ENCODE data around the gene PASK. TPM values are rescaled to one million over a fixed set of nuclear protein-coding genes. Genes with fewer than 3 reads are reported as not detected.

PASK gene
- polyA plus RNA-seq, 1 donor (not counting 4 experiments of a cell fraction or from before 2014, with no cell fraction given) = 4.3 TPM

DNA sequence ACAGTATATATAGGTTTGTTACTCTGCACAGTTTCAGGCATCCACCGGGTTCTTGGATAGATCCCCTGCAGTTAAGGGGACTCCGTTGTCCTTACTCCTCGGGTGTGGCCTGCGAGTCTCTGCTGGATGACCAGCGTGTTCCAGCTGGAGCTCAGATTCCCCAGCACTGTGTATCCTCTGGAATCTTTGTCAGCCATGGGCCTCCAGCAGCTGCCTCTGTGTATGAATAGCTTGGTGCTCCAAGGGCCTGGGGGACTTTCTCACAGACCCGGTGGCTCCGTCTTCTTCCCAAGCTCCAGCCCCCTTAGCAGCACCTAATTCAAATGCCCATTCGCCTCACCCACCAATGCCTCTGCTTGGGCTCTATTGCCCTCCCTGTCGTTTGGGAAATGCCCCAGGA, 45.5 kb upstream of the PASK start:
- dilution Hi-C loops (cut with MboI; ENCODE audit: extremely low pct_ligation_motif_present, low sequenced_read_pairs) = no loop called here
- no peak overlapping the region for H3K4me2 ChIP-seq (ENCODE audit: control insufficient read depth, extremely low read depth, insufficient read depth, low read depth, low read length)
- FAIRE-seq (no peak), DNase-seq (ENCODE audit: low read depth, low spot score) (no peak)
- no peak overlapping the region for H2AFZ ChIP-seq (ENCODE audit: control insufficient read depth, low read length)
- no peaks in the 10 kb centered on the region for H3K4me1 ChIP-seq (ENCODE audit: control insufficient read depth, extremely low read depth, insufficient read depth, low read length)
- no peaks in the 10 kb centered on the region for H3K9me3 ChIP-seq (ENCODE audit: control insufficient read depth, low read depth, low read length)
- no peak overlapping the region for H3K4me3 ChIP-seq (ENCODE audit: control insufficient read depth in 2 of 3, extremely low read depth in 1 of 3, insufficient read depth in 2 of 3, low read depth in 1 of 3, low read length in 3 of 3)
- H3K79me2 ChIP-seq (ENCODE audit: control insufficient read depth, insufficient read depth, low read length) = no peaks in the 10 kb centered on the region
- TF ChIP-seq EZH2 (IDR thresholded peaks at IDR 0.05; ENCODE audit: low read length) = no peak
- TF ChIP-seq, protein P1, sequence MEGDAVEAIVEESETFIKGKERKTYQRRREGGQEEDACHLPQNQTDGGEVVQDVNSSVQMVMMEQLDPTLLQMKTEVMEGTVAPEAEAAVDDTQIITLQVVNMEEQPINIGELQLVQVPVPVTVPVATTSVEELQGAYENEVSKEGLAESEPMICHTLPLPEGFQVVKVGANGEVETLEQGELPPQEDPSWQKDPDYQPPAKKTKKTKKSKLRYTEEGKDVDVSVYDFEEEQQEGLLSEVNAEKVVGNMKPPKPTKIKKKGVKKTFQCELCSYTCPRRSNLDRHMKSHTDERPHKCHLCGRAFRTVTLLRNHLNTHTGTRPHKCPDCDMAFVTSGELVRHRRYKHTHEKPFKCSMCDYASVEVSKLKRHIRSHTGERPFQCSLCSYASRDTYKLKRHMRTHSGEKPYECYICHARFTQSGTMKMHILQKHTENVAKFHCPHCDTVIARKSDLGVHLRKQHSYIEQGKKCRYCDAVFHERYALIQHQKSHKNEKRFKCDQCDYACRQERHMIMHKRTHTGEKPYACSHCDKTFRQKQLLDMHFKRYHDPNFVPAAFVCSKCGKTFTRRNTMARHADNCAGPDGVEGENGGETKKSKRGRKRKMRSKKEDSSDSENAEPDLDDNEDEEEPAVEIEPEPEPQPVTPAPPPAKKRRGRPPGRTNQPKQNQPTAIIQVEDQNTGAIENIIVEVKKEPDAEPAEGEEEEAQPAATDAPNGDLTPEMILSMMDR (optimal IDR thresholded peaks at IDR 0.05 in 1 of 3, IDR thresholded peaks at IDR 0.05 in 1 of 3, conservative IDR thresholded peaks at IDR 0.05 in 1 of 3; ENCODE audit: extremely low read depth in 1 of 3, insufficient read depth in 2 of 3, low read length in 3 of 3) = no peak
- no peaks in the 10 kb centered on the region for H3K9me1 ChIP-seq (ENCODE audit: control insufficient read depth, extremely low read depth, insufficient read depth, low read length)
- H3K36me3 ChIP-seq (ENCODE audit: control insufficient read depth in 2 of 2, extremely low read depth in 1 of 2, insufficient read depth in 2 of 2, low read length in 2 of 2) = no peaks in the 10 kb centered on the region
- peaks cover 21% of the 10 kb centered on the region for H3K27me3 ChIP-seq (ENCODE audit: control insufficient read depth, extremely low read depth, insufficient read depth, low read length)
- H3K9ac ChIP-seq (ENCODE audit: control insufficient read depth, extremely low read depth, insufficient read depth, low read length) = no peak overlapping the region
- no peaks in the 10 kb centered on the region for H4K20me1 ChIP-seq (ENCODE audit: control insufficient read depth, extremely low read depth, insufficient read depth, low read length)
- no peak overlapping the region for H3K27ac ChIP-seq (ENCODE audit: control insufficient read depth, insufficient read depth, low read length)

DNA sequence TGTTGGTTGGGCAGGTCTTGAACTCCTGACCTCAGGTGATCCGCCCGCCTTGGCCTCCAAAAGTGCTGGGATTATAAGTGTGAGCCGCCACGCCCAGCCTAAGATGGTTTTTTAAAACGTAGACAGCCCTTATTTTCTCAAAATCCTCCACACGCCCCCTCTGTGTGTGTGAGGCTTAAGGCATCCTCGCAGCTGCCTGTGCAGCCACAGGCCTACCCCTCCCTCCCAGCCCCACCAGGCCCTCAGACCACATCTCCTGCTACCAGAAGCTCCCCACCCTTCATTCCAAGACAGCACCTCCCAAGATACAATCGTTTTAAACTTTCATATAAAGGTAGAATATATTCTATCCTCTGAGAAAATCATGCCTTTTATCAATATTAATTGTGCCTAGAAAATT, 44.0 kb upstream of the PASK start:
- no peak overlapping the region for H2AFZ ChIP-seq (ENCODE audit: control insufficient read depth, low read length)
- no peaks in the 10 kb centered on the region for H3K9me3 ChIP-seq (ENCODE audit: control insufficient read depth, low read depth, low read length)
- no peaks in the 10 kb centered on the region for H3K79me2 ChIP-seq (ENCODE audit: control insufficient read depth, insufficient read depth, low read length)
- H3K9me1 ChIP-seq (ENCODE audit: control insufficient read depth, extremely low read depth, insufficient read depth, low read length) = no peaks in the 10 kb centered on the region
- no peak overlapping the region for H3K4me3 ChIP-seq (ENCODE audit: control insufficient read depth in 2 of 3, extremely low read depth in 1 of 3, insufficient read depth in 2 of 3, low read depth in 1 of 3, low read length in 3 of 3)
- no peak overlapping the region for H3K27ac ChIP-seq (ENCODE audit: control insufficient read depth, insufficient read depth, low read length)
- no peaks in the 10 kb centered on the region for H3K36me3 ChIP-seq (ENCODE audit: control insufficient read depth in 2 of 2, extremely low read depth in 1 of 2, insufficient read depth in 2 of 2, low read length in 2 of 2)
- dilution Hi-C loops (cut with MboI; ENCODE audit: extremely low pct_ligation_motif_present, low sequenced_read_pairs) = no loop called here
- H3K9ac ChIP-seq (ENCODE audit: control insufficient read depth, extremely low read depth, insufficient read depth, low read length) = no peak overlapping the region
- H3K4me2 ChIP-seq (ENCODE audit: control insufficient read depth, extremely low read depth, insufficient read depth, low read depth, low read length) = no peak overlapping the region
- TF ChIP-seq, protein P1 (optimal IDR thresholded peaks at IDR 0.05 in 1 of 3, IDR thresholded peaks at IDR 0.05 in 1 of 3, conservative IDR thresholded peaks at IDR 0.05 in 1 of 3; ENCODE audit: extremely low read depth in 1 of 3, insufficient read depth in 2 of 3, low read length in 3 of 3) = no peak
- no peak for TF ChIP-seq EZH2 (IDR thresholded peaks at IDR 0.05; ENCODE audit: low read length)
- peaks cover 29% of the 10 kb centered on the region for H3K27me3 ChIP-seq (ENCODE audit: control insufficient read depth, extremely low read depth, insufficient read depth, low read length)
- no peak for FAIRE-seq
- DNase-seq (ENCODE audit: low read depth, low spot score) = no peak
- no peaks in the 10 kb centered on the region for H4K20me1 ChIP-seq (ENCODE audit: control insufficient read depth, extremely low read depth, insufficient read depth, low read length)
- H3K4me1 ChIP-seq (ENCODE audit: control insufficient read depth, extremely low read depth, insufficient read depth, low read length) = no peaks in the 10 kb centered on the region
